NB4 (cell line): ENCODE measurements around the gene ZNF260.
A peak's percentile ranks its signal among the peaks of the same experiment; 100 is the strongest.

ENCODE experiments used
- DNase-seq: peaks from one replicate; pipeline ENCODE4 v3.0.0; 2010; ENCODE audit warnings: low read depth
- H3K4me3 ChIP-seq: one replicate; pipeline ENCODE4 v1.5.1; 2011; ENCODE audit warnings: mild to moderate bottlenecking, low read depth, low read length, moderate library complexity
- MYC ChIP-seq: IDR thresholded peaks from 2 replicates; pipeline ENCODE4 v1.6.1; 2011; ENCODE audit warnings: low read depth, low read length
- POLR2A ChIP-seq: IDR thresholded peaks from 2 replicates; pipeline ENCODE4 v1.6.1; 2011; ENCODE audit warnings: mild to moderate bottlenecking; ENCODE audit not compliant: insufficient read length; ENCODE audit errors: extremely low read depth
- TF ChIP-seq, protein P1 (sequence below): IDR thresholded peaks from 2 replicates; pipeline ENCODE4 v1.6.1; 2011; ENCODE audit warnings: low read depth, low read length
- TF ChIP-seq, protein P2 (sequence below): IDR thresholded peaks from one replicate; pipeline ENCODE4 v1.5.1; 2012; ENCODE audit warnings: low read depth, low read length

The ZNF260 gene

DNA sequence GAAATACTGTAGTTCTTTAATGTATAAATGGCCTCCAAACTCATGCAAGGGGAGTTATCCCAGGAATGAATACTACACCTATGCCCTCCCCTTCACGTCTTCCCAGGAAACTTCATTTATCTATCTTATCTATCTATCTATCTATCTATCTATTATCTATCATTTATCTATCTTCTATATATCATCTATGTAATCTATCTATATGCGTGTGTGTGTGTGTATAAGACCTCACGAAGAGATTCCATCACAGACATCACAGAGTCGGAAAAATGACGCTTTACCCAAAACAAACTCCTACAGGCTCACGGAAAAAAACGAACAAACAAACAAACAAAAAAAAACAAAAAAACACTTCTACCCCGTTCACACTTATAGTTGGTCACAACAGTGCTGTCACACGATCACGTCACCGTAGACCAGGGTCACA is 44.5 kb upstream of the ZNF260 start:
- TF ChIP-seq, protein P1, sequence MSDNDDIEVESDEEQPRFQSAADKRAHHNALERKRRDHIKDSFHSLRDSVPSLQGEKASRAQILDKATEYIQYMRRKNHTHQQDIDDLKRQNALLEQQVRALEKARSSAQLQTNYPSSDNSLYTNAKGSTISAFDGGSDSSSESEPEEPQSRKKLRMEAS, result no peak
- TF ChIP-seq MYC (no peak), POLR2A (no peak)
- TF ChIP-seq, protein P2, sequence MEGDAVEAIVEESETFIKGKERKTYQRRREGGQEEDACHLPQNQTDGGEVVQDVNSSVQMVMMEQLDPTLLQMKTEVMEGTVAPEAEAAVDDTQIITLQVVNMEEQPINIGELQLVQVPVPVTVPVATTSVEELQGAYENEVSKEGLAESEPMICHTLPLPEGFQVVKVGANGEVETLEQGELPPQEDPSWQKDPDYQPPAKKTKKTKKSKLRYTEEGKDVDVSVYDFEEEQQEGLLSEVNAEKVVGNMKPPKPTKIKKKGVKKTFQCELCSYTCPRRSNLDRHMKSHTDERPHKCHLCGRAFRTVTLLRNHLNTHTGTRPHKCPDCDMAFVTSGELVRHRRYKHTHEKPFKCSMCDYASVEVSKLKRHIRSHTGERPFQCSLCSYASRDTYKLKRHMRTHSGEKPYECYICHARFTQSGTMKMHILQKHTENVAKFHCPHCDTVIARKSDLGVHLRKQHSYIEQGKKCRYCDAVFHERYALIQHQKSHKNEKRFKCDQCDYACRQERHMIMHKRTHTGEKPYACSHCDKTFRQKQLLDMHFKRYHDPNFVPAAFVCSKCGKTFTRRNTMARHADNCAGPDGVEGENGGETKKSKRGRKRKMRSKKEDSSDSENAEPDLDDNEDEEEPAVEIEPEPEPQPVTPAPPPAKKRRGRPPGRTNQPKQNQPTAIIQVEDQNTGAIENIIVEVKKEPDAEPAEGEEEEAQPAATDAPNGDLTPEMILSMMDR, result no peak
- DNase-seq, result no peak
- H3K4me3 ChIP-seq, result peak overlapping the region; percentile 73

DNA sequence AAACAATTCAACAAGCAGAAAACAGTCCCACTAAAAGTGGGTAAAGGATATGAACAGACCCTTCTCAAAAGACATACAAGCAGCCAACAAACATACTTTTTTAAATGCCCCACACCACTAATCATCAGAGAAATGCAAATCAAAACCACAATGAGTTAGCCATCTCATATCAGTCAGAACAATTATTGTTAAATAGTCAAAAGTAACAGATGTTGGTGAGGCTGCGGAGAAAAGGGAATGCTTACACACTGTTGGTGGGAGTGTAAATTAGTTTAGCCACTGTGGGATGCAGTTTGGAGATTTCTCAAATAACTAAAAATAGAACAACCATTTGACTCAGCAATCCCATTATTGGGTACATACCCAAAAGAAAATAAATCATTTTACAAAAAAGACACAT is 36.3 kb upstream of the ZNF260 start:
- no peak for DNase-seq
- TF ChIP-seq, protein P2, result no peak
- no peak for TF ChIP-seq POLR2A
- TF ChIP-seq MYC, result no peak
- TF ChIP-seq, protein P1, result no peak
- H3K4me3 ChIP-seq, result no peak overlapping the region

DNA sequence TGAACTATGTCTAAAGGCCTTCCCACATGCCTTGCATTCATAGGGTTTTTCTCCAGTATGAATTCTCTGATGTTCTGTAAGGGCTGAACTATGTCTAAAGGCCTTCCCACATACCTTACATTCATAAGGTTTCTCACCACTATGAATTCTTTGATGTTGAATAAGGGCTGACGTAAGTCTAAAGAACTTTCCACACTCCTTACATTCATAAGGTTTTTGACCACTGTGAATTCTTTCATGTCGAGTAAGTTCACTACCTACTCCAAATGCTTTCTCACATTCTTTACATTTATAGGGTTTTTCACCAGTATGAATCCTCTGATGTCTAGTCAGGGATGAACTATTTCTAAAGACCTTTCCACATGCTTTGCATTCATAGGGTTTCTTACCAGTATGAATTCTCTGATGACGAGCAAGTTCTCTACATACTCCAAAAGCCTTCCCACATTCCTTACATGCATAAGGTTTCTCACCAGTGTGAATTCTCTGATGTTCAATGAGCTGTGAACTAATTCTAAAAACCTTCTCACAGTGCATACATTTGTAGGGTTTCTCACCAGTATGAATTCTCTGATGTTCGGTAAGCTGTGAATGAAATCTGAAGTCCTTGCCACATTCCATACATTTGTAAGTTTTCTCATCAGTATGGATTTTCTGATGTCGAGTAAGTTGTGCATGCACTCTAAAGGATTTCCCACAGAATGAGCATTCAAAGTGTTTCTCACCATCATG is 19.1 kb upstream of the ZNF260 start:
- TF ChIP-seq, protein P2, result no peak
- TF ChIP-seq, protein P1, result no peak
- no peak for TF ChIP-seq MYC
- no peak for TF ChIP-seq POLR2A
- peak; percentile 15 for DNase-seq
- no peak overlapping the region for H3K4me3 ChIP-seq

DNA sequence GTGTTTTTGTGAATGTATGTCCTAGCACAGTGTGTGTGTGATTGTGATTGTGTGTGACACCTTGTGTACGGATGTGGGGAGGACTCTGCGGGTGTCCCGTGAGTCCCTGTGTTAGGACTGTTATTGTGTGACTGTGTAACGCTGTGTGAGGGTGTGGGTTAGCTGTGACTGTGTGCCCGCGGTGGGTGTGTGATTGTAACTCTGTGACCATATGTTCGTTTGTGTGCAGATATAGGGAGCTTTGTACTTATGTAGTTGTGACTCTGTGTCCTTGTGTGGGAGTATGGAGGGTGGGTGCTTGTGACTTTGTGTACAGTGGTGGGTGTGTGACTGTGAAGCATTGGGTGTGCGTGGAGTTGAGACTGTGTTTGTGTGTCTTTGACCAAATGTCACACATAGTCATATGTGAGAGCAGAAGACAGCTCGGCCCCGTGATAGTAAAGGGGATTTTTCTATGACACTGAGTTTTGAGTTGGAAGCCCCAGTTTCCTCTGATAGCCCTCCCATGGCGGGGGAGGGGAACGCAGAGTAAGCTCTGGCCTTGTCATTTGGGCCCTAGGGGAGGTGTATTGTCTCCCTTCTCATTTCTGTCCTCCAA is 949 bp upstream of the ZNF260 start:
- TF ChIP-seq, protein P1, result no peak
- no peak for TF ChIP-seq MYC
- TF ChIP-seq, protein P2, result no peak
- no peak for TF ChIP-seq POLR2A
- peak; percentile 35 for DNase-seq
- peak overlapping the region; percentile 90 for H3K4me3 ChIP-seq

DNA sequence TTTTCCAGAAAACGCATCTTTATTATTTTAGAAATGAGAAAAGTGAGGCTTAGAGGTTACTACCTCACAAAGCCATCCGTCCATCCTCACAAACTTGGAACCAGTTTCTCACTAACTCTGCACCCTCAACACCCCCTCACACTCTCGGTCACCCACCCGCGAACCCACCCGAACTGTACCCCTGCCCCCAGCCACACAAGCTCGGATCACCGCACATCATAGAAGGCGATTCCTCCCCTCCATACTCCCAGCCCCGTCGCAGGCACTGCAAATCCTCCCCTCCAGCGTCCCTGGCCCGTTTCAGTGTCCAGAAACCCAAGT is 238 bp downstream of the ZNF260 start:
- H3K4me3 ChIP-seq, result peak overlapping the region; percentile 90
- TF ChIP-seq, protein P2, result no peak
- TF ChIP-seq MYC, result no peak
- TF ChIP-seq POLR2A, result no peak
- TF ChIP-seq, protein P1, result no peak
- no peak for DNase-seq
